ENCODE data around the gene IRAK1.

IRAK1 gene

GRCh38 chrX:154019633-154020528 is at the start of gene IRAK1:
IRAK1 (minus strand) TSS chrX:154019902; CDS start chrX:154019812, 90 bp downstream.
- peak within 1 kb of the TSS; percentile 51 for H3K4me3 ChIP-seq (ENCODE audit: low read length)
- DNase-seq (ENCODE audit: low read depth): no peak
- TF ChIP-seq, protein P1, sequence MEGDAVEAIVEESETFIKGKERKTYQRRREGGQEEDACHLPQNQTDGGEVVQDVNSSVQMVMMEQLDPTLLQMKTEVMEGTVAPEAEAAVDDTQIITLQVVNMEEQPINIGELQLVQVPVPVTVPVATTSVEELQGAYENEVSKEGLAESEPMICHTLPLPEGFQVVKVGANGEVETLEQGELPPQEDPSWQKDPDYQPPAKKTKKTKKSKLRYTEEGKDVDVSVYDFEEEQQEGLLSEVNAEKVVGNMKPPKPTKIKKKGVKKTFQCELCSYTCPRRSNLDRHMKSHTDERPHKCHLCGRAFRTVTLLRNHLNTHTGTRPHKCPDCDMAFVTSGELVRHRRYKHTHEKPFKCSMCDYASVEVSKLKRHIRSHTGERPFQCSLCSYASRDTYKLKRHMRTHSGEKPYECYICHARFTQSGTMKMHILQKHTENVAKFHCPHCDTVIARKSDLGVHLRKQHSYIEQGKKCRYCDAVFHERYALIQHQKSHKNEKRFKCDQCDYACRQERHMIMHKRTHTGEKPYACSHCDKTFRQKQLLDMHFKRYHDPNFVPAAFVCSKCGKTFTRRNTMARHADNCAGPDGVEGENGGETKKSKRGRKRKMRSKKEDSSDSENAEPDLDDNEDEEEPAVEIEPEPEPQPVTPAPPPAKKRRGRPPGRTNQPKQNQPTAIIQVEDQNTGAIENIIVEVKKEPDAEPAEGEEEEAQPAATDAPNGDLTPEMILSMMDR (conservative IDR thresholded peaks at IDR 0.05; ENCODE audit: low read depth, low read length): no peak

DNA sequence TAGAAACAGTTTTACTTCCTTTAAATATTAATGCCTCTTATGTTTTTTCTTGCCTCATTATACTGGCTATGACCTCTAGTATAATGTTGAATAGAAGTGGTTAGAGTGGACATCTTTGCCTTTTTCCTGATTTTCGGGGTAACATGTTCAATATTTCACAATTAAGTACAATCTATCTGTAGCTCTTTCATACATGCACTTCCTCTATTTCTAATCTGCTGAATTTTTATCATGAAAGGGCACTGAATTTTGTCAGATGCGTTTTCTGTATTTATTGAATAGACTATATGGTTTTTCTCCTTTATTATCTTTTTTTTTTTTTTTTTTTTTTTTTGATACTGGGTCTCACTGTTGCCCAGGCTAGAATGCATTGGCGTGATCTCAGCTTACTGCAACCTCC is 48.9 kb upstream of the IRAK1 start:
- DNase-seq (ENCODE audit: low read depth): no peak
- TF ChIP-seq, protein P1 (conservative IDR thresholded peaks at IDR 0.05; ENCODE audit: low read depth, low read length): no peak
- H3K4me3 ChIP-seq (ENCODE audit: low read length): no peak overlapping the region

GRCh38 chrX:154064637-154065435 is 45.1 kb upstream of the IRAK1 start:
- no peak overlapping the region for H3K4me3 ChIP-seq (ENCODE audit: low read length)
- TF ChIP-seq, protein P1 (conservative IDR thresholded peaks at IDR 0.05; ENCODE audit: low read depth, low read length): no peak
- no peak for DNase-seq (ENCODE audit: low read depth)

GRCh38 chrX:154063234-154063633 is 43.5 kb upstream of the IRAK1 start:
- no peak for DNase-seq (ENCODE audit: low read depth)
- TF ChIP-seq, protein P1 (conservative IDR thresholded peaks at IDR 0.05; ENCODE audit: low read depth, low read length): no peak
- H3K4me3 ChIP-seq (ENCODE audit: low read length): no peak overlapping the region

- no peak for DNase-seq (ENCODE audit: low read depth)
- no peak overlapping the region for H3K4me3 ChIP-seq (ENCODE audit: low read length)
- TF ChIP-seq, protein P1 (conservative IDR thresholded peaks at IDR 0.05; ENCODE audit: low read depth, low read length): no peak
Measured at GRCh38 chrX:154061801-154062200, 42.1 kb upstream of the IRAK1 start.

DNA sequence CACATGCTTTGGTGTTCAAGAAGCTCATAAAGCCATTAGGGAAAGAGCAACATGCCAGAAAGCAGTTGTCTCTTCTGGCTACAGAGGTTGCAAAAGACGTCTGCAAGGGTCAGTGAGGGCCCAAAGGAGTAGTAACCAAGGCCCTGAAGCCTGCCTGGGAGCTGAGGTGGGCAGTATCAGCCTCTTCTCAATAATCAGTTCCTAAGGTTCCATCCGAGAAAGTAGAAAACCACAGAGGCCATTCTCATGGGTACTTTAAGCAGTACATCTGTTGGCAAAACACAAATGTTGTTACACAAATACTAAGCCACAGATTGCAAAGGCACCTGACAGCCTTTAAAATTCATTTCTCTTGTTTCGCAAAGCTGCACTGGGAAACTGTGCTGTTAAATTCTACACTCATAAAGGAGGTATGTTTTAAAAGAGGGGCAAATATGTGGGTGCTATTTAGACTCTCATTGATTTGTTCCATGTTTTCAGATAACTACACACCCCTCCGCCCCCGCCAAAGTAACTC is 40.1 kb upstream of the IRAK1 start:
- H3K4me3 ChIP-seq (ENCODE audit: low read length): no peak overlapping the region
- DNase-seq (ENCODE audit: low read depth): no peak
- TF ChIP-seq, protein P1 (conservative IDR thresholded peaks at IDR 0.05; ENCODE audit: low read depth, low read length): no peak

Data from retinal pigment epithelial cell (primary cell).